Activated CD8-positive, alpha-beta memory T cell treated with anti-CD3 and anti-CD28 coated beads, Interleukin-2, amount 50 U/mL, for 24 hours (primary cell): ENCODE results near the gene ARHGAP45.

ENCODE experiments used
- DNase-seq: peaks from one replicate; pipeline ENCODE4 v3.0.0-alpha.2; 2020; ENCODE audit errors: extremely low read depth

The ARHGAP45 gene

GRCh38 chr19:1054102-1055027 is 12.6 kb upstream of the ARHGAP45 start:
- no peak for DNase-seq

GRCh38 chr19:1055028-1055425 is 11.9 kb upstream of the ARHGAP45 start:
- no peak for DNase-seq

- no peak for DNase-seq
These were observed 10.9 kb upstream of the ARHGAP45 start for GRCh38 chr19:1055886-1056620.

GRCh38 chr19:1057176-1057855 is 9.7 kb upstream of the ARHGAP45 start:
- DNase-seq: no peak

GRCh38 chr19:1058112-1058511 is 8.9 kb upstream of the ARHGAP45 start:
- DNase-seq: no peak

- DNase-seq: no peak
These were observed 6.3 kb upstream of the ARHGAP45 start for GRCh38 chr19:1060689-1061088.

GRCh38 chr19:1061987-1062386 is 5.0 kb upstream of the ARHGAP45 start:
- no peak for DNase-seq

GRCh38 chr19:1062387-1063029 is 4.5 kb upstream of the ARHGAP45 start:
- no peak for DNase-seq

- no peak for DNase-seq
These were observed 3.7 kb upstream of the ARHGAP45 start for GRCh38 chr19:1063030-1063908.

GRCh38 chr19:1063909-1064660 is 2.9 kb upstream of the ARHGAP45 start:
- no peak for DNase-seq

GRCh38 chr19:1064661-1065605 is 2.0 kb upstream of the ARHGAP45 start:
- no peak for DNase-seq

- no peak for DNase-seq
These were observed 1.3 kb upstream of the ARHGAP45 start for GRCh38 chr19:1065606-1066109.

GRCh38 chr19:1066251-1066747 is 668 bp upstream of the ARHGAP45 start:
- no peak for DNase-seq

- no peak for DNase-seq
These were observed 482 bp downstream of the ARHGAP45 start for GRCh38 chr19:1067341-1067957.

- DNase-seq: no peak
These were observed 1.3 kb downstream of the ARHGAP45 start for GRCh38 chr19:1068009-1069001.

GRCh38 chr19:1069009-1069779 is 2.2 kb downstream of the ARHGAP45 start:
- DNase-seq: no peak
